ENCODE results near the gene LRRC3.

The LRRC3 gene

GRCh38 chr21:44506279-44507255 lies 51.3 kb downstream of the LRRC3 start:
- TF ChIP-seq, protein P1, sequence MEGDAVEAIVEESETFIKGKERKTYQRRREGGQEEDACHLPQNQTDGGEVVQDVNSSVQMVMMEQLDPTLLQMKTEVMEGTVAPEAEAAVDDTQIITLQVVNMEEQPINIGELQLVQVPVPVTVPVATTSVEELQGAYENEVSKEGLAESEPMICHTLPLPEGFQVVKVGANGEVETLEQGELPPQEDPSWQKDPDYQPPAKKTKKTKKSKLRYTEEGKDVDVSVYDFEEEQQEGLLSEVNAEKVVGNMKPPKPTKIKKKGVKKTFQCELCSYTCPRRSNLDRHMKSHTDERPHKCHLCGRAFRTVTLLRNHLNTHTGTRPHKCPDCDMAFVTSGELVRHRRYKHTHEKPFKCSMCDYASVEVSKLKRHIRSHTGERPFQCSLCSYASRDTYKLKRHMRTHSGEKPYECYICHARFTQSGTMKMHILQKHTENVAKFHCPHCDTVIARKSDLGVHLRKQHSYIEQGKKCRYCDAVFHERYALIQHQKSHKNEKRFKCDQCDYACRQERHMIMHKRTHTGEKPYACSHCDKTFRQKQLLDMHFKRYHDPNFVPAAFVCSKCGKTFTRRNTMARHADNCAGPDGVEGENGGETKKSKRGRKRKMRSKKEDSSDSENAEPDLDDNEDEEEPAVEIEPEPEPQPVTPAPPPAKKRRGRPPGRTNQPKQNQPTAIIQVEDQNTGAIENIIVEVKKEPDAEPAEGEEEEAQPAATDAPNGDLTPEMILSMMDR (IDR thresholded peaks at IDR 0.05; ENCODE audit: borderline replicate concordance, insufficient read depth, low read depth, low read length), result no peak
- no peak overlapping the region for H3K4me3 ChIP-seq (ENCODE audit: low read depth, low read length)

- H3K4me3 ChIP-seq (ENCODE audit: low read depth, low read length), result no peak overlapping the region
- TF ChIP-seq, protein P1 (IDR thresholded peaks at IDR 0.05; ENCODE audit: borderline replicate concordance, insufficient read depth, low read depth, low read length), result no peak
These were observed 52.5 kb downstream of the LRRC3 start for GRCh38 chr21:44507673-44508425.

GRCh38 chr21:44508426-44508710 lies 53.1 kb downstream of the LRRC3 start:
- TF ChIP-seq, protein P1 (IDR thresholded peaks at IDR 0.05; ENCODE audit: borderline replicate concordance, insufficient read depth, low read depth, low read length), result no peak

GRCh38 chr21:44508711-44509445 lies 53.6 kb downstream of the LRRC3 start:
- H3K4me3 ChIP-seq (ENCODE audit: low read depth, low read length), result no peak overlapping the region
- TF ChIP-seq, protein P1 (IDR thresholded peaks at IDR 0.05; ENCODE audit: borderline replicate concordance, insufficient read depth, low read depth, low read length), result no peak

More at GRCh38 chr21:44508426-44508710, 53.1 kb downstream of the LRRC3 start:
- no peak overlapping the region for H3K4me3 ChIP-seq (ENCODE audit: low read depth, low read length)

DNA sequence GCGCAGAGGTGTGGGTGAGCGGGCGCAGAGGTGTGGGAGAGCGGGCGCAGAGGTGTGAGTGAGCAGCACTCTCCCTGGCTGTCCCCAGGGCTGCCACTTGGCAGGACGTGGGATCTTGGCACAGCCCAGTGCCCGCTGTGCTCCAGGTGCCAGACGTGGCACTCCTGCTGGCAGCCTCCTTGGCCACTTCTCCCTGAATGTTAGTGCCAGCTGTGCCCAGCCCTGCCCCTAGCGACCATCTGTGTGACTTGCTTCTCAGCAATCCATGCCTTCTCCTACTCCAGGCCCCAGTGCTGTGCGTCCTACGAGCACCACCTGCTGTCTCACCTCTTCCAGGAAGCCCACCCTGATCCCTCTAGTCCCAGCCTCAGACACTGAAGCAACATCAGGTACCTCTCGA lies 54.2 kb downstream of the LRRC3 start:
- TF ChIP-seq, protein P1 (IDR thresholded peaks at IDR 0.05; ENCODE audit: borderline replicate concordance, insufficient read depth, low read depth, low read length), result peak; percentile 12; the same call in 1 of the 2 replicates
- no peak overlapping the region for H3K4me3 ChIP-seq (ENCODE audit: low read depth, low read length)

GRCh38 chr21:44510109-44510507 lies 54.8 kb downstream of the LRRC3 start:
- TF ChIP-seq, protein P1 (IDR thresholded peaks at IDR 0.05; ENCODE audit: borderline replicate concordance, insufficient read depth, low read depth, low read length), result no peak
- no peak overlapping the region for H3K4me3 ChIP-seq (ENCODE audit: low read depth, low read length)
